ENCODE data around the gene STYX. TPM values are rescaled to one million over a fixed set of nuclear protein-coding genes. Genes with fewer than 3 reads are reported as not detected.

The STYX gene
- total RNA-seq, 1 experiment from 2014 or later: 24.0 TPM

- TF ChIP-seq CTCF (conservative IDR thresholded peaks at IDR 0.05): no peak
- Histone ChIP-seq H3K4me1 (ENCODE audit: insufficient read depth, low read length) (no peaks in the 10 kb centered on the region), H3K23ac (ENCODE audit: insufficient read length, low read depth, low read length) (no peak overlapping the region), H2BK12ac (ENCODE audit: insufficient read length, low read depth, low read length) (no peak overlapping the region), H4K91ac (ENCODE audit: insufficient read length, low read depth, low read length) (no peak overlapping the region), H3K56ac (ENCODE audit: insufficient read length, low read depth, low read length) (no peak overlapping the region), H2AK5ac (ENCODE audit: insufficient read length, low read length) (no peak overlapping the region), H3T11ph (ENCODE audit: low read length) (no peak overlapping the region), H4K5ac (ENCODE audit: insufficient read length, low read depth, low read length) (no peak overlapping the region), H3K9ac (ENCODE audit: extremely low read depth, insufficient read length, low read length) (no peak overlapping the region), H2AFZ (ENCODE audit: low read length) (no peak overlapping the region), H2BK5ac (ENCODE audit: insufficient read length, low read length) (no peak overlapping the region), H4K20me1 (ENCODE audit: control insufficient read depth, insufficient read depth, insufficient read length) (no peaks in the 10 kb centered on the region), H3K79me2 (ENCODE audit: insufficient read depth, low read length) (no peaks in the 10 kb centered on the region), H3K23me2 (ENCODE audit: insufficient read length, low read depth, low read length, poor library complexity, severe bottlenecking) (no peaks in the 10 kb centered on the region), H3K4me2 (ENCODE audit: insufficient read depth, insufficient read length, low read length) (no peak overlapping the region), H3K18ac (ENCODE audit: insufficient read length, low read depth, low read length) (no peak overlapping the region), H3K27ac (ENCODE audit: insufficient read length, low read depth, low read length) (no peak overlapping the region), H2BK120ac (ENCODE audit: low read depth, low read length, poor library complexity, severe bottlenecking) (no peak overlapping the region), H3K79me1 (ENCODE audit: insufficient read depth, low read depth, low read length, poor library complexity, severe bottlenecking) (no peaks in the 10 kb centered on the region), H3K14ac (ENCODE audit: insufficient read depth, low read length) (no peak overlapping the region), H3K4ac (ENCODE audit: low read depth, low read length) (no peak overlapping the region), H2BK20ac (ENCODE audit: low read depth, low read length, poor library complexity, severe bottlenecking) (no peak overlapping the region), H3K9me3 (ENCODE audit: control insufficient read depth, low read depth, low read length) (no peaks in the 10 kb centered on the region), H4K8ac (replicated peaks; ENCODE audit: insufficient read length, low read depth, low read length) (no peak overlapping the region), H2BK15ac (ENCODE audit: low read depth, low read length) (no peak overlapping the region), H3K27me3 (ENCODE audit: insufficient read depth, low read length) (no peaks in the 10 kb centered on the region)
- no CpG with 5 or more reads among the region's 7 CpGs for WGBS (ENCODE audit: extremely low coverage, insufficient read length, low lambda C conversion rate)
- H3K27me3 Mint-ChIP-seq (ENCODE audit: low read depth): no peaks in the 10 kb centered on the region
- peaks cover 4 to 7% of the 10 kb centered on the region in 2 experiments; a peak in 3 of 4 replicates for H3K4me1 Mint-ChIP-seq
- H3K36me3 Mint-ChIP-seq (ENCODE audit: insufficient read depth in 1 of 3, low read depth in 3 of 3): no peaks in the 10 kb centered on the region
- H3K4me3 Mint-ChIP-seq: no peak overlapping the region
- no peak overlapping the region for H3K27ac Mint-ChIP-seq
- no peak for DNase-seq
- no peaks in the 10 kb centered on the region for H3K9me3 Mint-ChIP-seq
Observed at GRCh38 chr14:52821805-52822250, 91.9 kb downstream of the STYX start.

Data from H9 (cell line).